SU-DHL-6 (cell line): ENCODE results near the gene DNAH3.
"Not testable (repeated sequence)": the region's sequence is repeated elsewhere in the genome, so short reads cannot be mapped to it uniquely, and the experiment has no call there.

ENCODE experiments used
- CTCF ChIP-seq: fragments of 200-600 bp; sonication (generic); IDR thresholded peaks from one replicate; pipeline ENCODE4 v1.5.1; 2017; ENCODE audit warnings: antibody characterized with exemption, mild to moderate bottlenecking, low read length, moderate library complexity; ENCODE audit not compliant: insufficient read depth, poor library complexity, severe bottlenecking
- EZH2phosphoT487 ChIP-seq: fragments of 200-600 bp; sonication (generic), shearing (Covaris generic); conservative IDR thresholded peaks from 2 replicates; pipeline ENCODE4 v1.6.1; 2018; ENCODE audit warnings: mild to moderate bottlenecking, antibody characterized with exemption, low read length, moderate library complexity, mixed read lengths

DNA sequence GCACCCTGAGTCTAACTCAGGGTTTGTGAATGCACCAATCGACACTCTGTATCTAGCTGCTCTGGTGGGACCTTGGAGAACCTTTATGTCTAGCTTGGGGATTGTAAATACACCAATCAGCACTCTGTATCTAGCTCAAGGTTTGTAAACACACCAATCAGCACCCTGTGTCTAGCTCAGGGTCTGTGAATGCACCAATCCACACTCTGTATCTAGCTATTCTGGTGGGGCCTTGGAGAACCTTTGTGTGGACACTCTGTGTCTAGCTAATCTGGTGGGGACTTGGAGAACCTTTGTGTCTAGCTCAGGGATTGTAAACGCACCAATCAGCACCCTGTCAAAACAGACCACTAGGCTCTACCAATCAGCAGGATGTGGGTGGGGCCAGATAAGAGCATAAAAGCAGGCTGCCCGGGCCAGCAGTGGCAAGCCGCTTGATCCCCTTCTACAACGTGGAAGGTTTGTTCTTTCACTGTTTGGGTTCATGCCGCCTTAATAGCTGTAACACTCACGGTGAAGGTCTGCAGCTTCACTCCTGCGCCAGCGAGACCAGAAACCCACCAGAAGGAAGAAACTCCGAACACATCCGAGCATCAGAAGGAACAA, 2.6 kb upstream of the DNAH3 start:
- TF ChIP-seq CTCF, EZH2phosphoT487: not testable (repeated sequence)
